HL-60 (cell line): Measurements from ENCODE around the gene CNTNAP2.

Experiments
- GABPA ChIP-seq: IDR thresholded peaks from 2 replicates; pipeline ENCODE4 v1.6.1; 2012; ENCODE audit warnings: low read depth
- POLR2AphosphoS5 ChIP-seq: IDR thresholded peaks from 2 replicates; pipeline ENCODE4 v1.6.1; 2012; ENCODE audit warnings: low read depth
- SPI1 ChIP-seq: IDR thresholded peaks from 2 replicates; pipeline ENCODE4 v1.6.1; 2012; ENCODE audit warnings: low read depth, mild to moderate bottlenecking, borderline replicate concordance
- TF ChIP-seq, protein P1 (sequence below): IDR thresholded peaks from one replicate; pipeline ENCODE4 v1.5.1; 2011; ENCODE audit warnings: low read length, control low read depth, inconsistent platforms; ENCODE audit not compliant: insufficient read depth
- TF ChIP-seq, protein P2 (sequence below): IDR thresholded peaks from 2 replicates; pipeline ENCODE4 v1.6.1; 2012; ENCODE audit warnings: low read depth; ENCODE audit not compliant: insufficient replicate concordance

DNA sequence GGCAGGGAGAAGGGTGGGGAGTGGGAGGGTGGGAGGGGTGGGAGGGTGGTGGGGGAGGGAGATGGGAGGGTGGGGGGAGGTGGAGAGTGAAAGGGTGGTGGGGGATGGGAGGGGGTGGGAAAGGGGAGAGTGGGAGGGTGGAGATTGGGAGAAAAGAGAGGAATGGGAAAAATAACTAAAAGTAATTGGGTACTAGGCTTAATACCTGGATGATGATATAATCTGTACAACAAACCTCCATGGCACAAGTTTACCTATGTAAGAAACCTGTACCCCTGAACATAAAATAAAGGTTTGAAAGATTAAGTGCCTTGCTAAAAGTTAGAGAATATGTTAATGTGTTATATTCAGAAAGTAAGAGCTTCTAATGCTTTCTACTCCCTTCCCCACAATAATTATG, 564.9 kb downstream of the CNTNAP2 start:
- TF ChIP-seq POLR2AphosphoS5 (no peak), GABPA (no peak), SPI1 (no peak)
- TF ChIP-seq, protein P1, sequence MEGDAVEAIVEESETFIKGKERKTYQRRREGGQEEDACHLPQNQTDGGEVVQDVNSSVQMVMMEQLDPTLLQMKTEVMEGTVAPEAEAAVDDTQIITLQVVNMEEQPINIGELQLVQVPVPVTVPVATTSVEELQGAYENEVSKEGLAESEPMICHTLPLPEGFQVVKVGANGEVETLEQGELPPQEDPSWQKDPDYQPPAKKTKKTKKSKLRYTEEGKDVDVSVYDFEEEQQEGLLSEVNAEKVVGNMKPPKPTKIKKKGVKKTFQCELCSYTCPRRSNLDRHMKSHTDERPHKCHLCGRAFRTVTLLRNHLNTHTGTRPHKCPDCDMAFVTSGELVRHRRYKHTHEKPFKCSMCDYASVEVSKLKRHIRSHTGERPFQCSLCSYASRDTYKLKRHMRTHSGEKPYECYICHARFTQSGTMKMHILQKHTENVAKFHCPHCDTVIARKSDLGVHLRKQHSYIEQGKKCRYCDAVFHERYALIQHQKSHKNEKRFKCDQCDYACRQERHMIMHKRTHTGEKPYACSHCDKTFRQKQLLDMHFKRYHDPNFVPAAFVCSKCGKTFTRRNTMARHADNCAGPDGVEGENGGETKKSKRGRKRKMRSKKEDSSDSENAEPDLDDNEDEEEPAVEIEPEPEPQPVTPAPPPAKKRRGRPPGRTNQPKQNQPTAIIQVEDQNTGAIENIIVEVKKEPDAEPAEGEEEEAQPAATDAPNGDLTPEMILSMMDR: no peak
- TF ChIP-seq, protein P2, sequence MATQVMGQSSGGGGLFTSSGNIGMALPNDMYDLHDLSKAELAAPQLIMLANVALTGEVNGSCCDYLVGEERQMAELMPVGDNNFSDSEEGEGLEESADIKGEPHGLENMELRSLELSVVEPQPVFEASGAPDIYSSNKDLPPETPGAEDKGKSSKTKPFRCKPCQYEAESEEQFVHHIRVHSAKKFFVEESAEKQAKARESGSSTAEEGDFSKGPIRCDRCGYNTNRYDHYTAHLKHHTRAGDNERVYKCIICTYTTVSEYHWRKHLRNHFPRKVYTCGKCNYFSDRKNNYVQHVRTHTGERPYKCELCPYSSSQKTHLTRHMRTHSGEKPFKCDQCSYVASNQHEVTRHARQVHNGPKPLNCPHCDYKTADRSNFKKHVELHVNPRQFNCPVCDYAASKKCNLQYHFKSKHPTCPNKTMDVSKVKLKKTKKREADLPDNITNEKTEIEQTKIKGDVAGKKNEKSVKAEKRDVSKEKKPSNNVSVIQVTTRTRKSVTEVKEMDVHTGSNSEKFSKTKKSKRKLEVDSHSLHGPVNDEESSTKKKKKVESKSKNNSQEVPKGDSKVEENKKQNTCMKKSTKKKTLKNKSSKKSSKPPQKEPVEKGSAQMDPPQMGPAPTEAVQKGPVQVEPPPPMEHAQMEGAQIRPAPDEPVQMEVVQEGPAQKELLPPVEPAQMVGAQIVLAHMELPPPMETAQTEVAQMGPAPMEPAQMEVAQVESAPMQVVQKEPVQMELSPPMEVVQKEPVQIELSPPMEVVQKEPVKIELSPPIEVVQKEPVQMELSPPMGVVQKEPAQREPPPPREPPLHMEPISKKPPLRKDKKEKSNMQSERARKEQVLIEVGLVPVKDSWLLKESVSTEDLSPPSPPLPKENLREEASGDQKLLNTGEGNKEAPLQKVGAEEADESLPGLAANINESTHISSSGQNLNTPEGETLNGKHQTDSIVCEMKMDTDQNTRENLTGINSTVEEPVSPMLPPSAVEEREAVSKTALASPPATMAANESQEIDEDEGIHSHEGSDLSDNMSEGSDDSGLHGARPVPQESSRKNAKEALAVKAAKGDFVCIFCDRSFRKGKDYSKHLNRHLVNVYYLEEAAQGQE: no peak
